Transverse colon (tissue), 1 donor: ENCODE data around the gene PLCH1.

Experiments
- EP300 ChIP-seq: sonication (generic); formaldehyde crosslinking; IDR thresholded peaks from one replicate; pipeline ENCODE4 v1.6.1; 2017; ENCODE audit warnings: antibody characterized with exemption, low read depth
- POLR2A ChIP-seq: fragments of 450-650 bp; IDR thresholded peaks from one replicate; pipeline ENCODE4 v1.6.1; 2016; ENCODE audit warnings: antibody characterized with exemption, mild to moderate bottlenecking, moderate library complexity

- TF ChIP-seq POLR2A (no peak), EP300 (no peak)
These were observed 405.8 kb downstream of the PLCH1 start for GRCh38 chr3:155339052-155339451.
